H1 (cell line): ENCODE results near the gene GRIFIN. TPM values are rescaled to one million over a fixed set of nuclear protein-coding genes. Genes with fewer than 3 reads are reported as not detected.
A peak's percentile ranks its signal among the peaks of the same experiment; 100 is the strongest.

Experiments
- CTCF ChIA-PET: fragments of 300-600 bp; sonication (Branson Sonifier 250); formaldehyde crosslinking; loops from one replicate; lab custom pipeline; 2021; ENCODE audit not compliant: partially characterized antibody; lab: Charles Lee
- POLR2A ChIA-PET: fragments of 300-600 bp; sonication (Branson Sonifier 250); formaldehyde crosslinking; loops from one replicate; lab custom pipeline; 2021; ENCODE audit warnings: inconsistent platforms; ENCODE audit not compliant: partially characterized antibody; lab: Charles Lee
- DNase-seq, 2 experiments: peaks; one replicate each; pipeline versions ENCODE4 v3.0.0 to v3.0.0-alpha.2; 2010 to 2022; ENCODE audit warnings: low spot score in 2 of 2, low read depth in 1 of 2, mixed read lengths in 1 of 2
- FAIRE-seq: peaks from 2 replicates; lab custom pipeline; 2011; peaks lifted over from hg19 to GRCh38; lab: Jason Lieb, UNC
- H2AFZ ChIP-seq: 2 replicates; pipeline ENCODE4 v1.8.1; 2012; ENCODE audit warnings: low read length, inconsistent platforms
- H2AK5ac ChIP-seq: 2 replicates; pipeline ENCODE4 v1.6.1; 2013; ENCODE audit warnings: low read depth, low read length
- H2BK120ac ChIP-seq: replicated peaks from 2 replicates; pipeline ENCODE3; 2013; ENCODE audit warnings: low read depth, low read length, inconsistent platforms
- H2BK12ac ChIP-seq: 2 replicates; pipeline ENCODE4 v1.6.1; 2013; ENCODE audit warnings: low read depth, low read length
- H2BK15ac ChIP-seq: 2 replicates; pipeline ENCODE4 v1.6.1; 2013; ENCODE audit warnings: low read length
- H2BK20ac ChIP-seq: 2 replicates; pipeline ENCODE4 v1.6.1; 2013; ENCODE audit warnings: low read length
- H2BK5ac ChIP-seq: 2 replicates; pipeline ENCODE4 v1.6.1; 2013; ENCODE audit warnings: low read depth, low read length
- H3K14ac ChIP-seq: 2 replicates; pipeline ENCODE4 v1.6.1; 2013; ENCODE audit warnings: inconsistent platforms; ENCODE audit not compliant: insufficient read length
- H3K18ac ChIP-seq: 2 replicates; pipeline ENCODE4 v1.6.1; 2013; ENCODE audit warnings: low read length; ENCODE audit errors: extremely low read depth
- H3K23ac ChIP-seq: 2 replicates; pipeline ENCODE4 v1.6.1; 2013; ENCODE audit warnings: inconsistent platforms; ENCODE audit not compliant: insufficient read length
- H3K23me2 ChIP-seq: 2 replicates; pipeline ENCODE4 v1.6.1; 2013; ENCODE audit warnings: low read depth, low read length
- H3K27ac ChIP-seq: 2 replicates; pipeline ENCODE4 v1.6.1; 2011; ENCODE audit warnings: low read depth, low read length, inconsistent platforms
- H3K27me3 ChIP-seq, 4 experiments: replicated peaks in 1 of 4; 1 replicate in 1 of 4; 2 replicates in 3 of 4; pipeline versions ENCODE4 v1.6.1 to v1.8.1; 2011 to 2013; ENCODE audit warnings: low read length in 3 of 4, mild to moderate bottlenecking in 3 of 4, inconsistent platforms in 2 of 4, mixed read lengths in 2 of 4, moderate library complexity in 1 of 4; ENCODE audit not compliant: control insufficient read depth in 3 of 4, insufficient read depth in 3 of 4; ENCODE audit errors: extremely low read depth in 1 of 4
- H3K36me3 ChIP-seq, 4 experiments: 2 replicates each; pipeline versions ENCODE4 v1.6.1 to v1.8.1; 2011 to 2013; ENCODE audit warnings: mild to moderate bottlenecking in 4 of 4, low read length in 3 of 4, moderate library complexity in 2 of 4, control low read depth in 1 of 4, inconsistent platforms in 1 of 4; ENCODE audit not compliant: insufficient read depth in 4 of 4, control insufficient read depth in 2 of 4
- H3K4ac ChIP-seq: replicated peaks from 2 replicates; pipeline ENCODE3; 2013; ENCODE audit warnings: low read length, low read depth, mixed read lengths, inconsistent platforms; ENCODE audit not compliant: insufficient read length
- H3K4me1 ChIP-seq, 4 experiments: replicated peaks in 1 of 4; 1 replicate in 1 of 4; 2 replicates in 3 of 4; pipeline versions ENCODE4 v1.6.1 to v1.8.1; 2011 to 2013; ENCODE audit warnings: low read length in 3 of 4, inconsistent platforms in 2 of 4, mixed read lengths in 1 of 4; ENCODE audit not compliant: insufficient read depth in 4 of 4, control insufficient read depth in 3 of 4
- H3K4me2 ChIP-seq, 2 experiments: 2 replicates each; pipeline versions ENCODE4 v1.6.1 to v1.8.1; 2011 to 2013; ENCODE audit warnings: low read depth in 2 of 2, low read length in 2 of 2, control low read depth in 1 of 2, inconsistent platforms in 1 of 2, mild to moderate bottlenecking in 1 of 2; ENCODE audit not compliant: insufficient read depth in 1 of 2
- H3K4me3 ChIP-seq, 4 experiments: fragments of 200-600, 300-600 bp in 1 of 4; sonication (generic), shearing (Covaris generic), sonication (Bioruptor Twin) in 1 of 4; 2 replicates each; pipeline versions ENCODE4 v1.5.1 to v1.8.1; 2011 to 2016; ENCODE audit warnings: low read length in 4 of 4, low read depth in 3 of 4, control low read depth in 2 of 4, inconsistent platforms in 2 of 4, mild to moderate bottlenecking in 2 of 4, mixed read lengths in 1 of 4, moderate library complexity in 1 of 4; ENCODE audit not compliant: insufficient read depth in 2 of 4; ENCODE audit errors: extremely low read depth in 1 of 4
- H3K56ac ChIP-seq: replicated peaks from 2 replicates; pipeline ENCODE3; 2013; ENCODE audit warnings: low read depth, mild to moderate bottlenecking, mixed read lengths, low read length, inconsistent platforms; ENCODE audit not compliant: insufficient read length
- H3K79me1 ChIP-seq: 2 replicates; pipeline ENCODE4 v1.6.1; 2013; ENCODE audit warnings: low read depth, low read length, control low read depth
- H3K79me2 ChIP-seq, 2 experiments: 2 replicates each; pipeline versions ENCODE4 v1.6.1 to v1.8.1; 2012 to 2013; ENCODE audit warnings: low read length in 2 of 2, mild to moderate bottlenecking in 2 of 2, inconsistent platforms in 1 of 2; ENCODE audit not compliant: insufficient read depth in 2 of 2, control insufficient read depth in 1 of 2
- H3K9ac ChIP-seq, 4 experiments: replicated peaks in 1 of 4; 1 replicate in 1 of 4; 2 replicates in 3 of 4; pipeline versions ENCODE4 v1.6.1 to v1.8.1; 2011 to 2013; ENCODE audit warnings: low read depth in 3 of 4, low read length in 3 of 4, control low read depth in 2 of 4, mild to moderate bottlenecking in 2 of 4, moderate library complexity in 2 of 4, inconsistent platforms in 1 of 4; ENCODE audit errors: extremely low read depth in 1 of 4
- H3K9me3 ChIP-seq, 2 experiments: 2 replicates each; pipeline versions ENCODE4 v1.6.1 to v1.8.1; 2012 to 2013; ENCODE audit warnings: mild to moderate bottlenecking in 2 of 2, moderate library complexity in 2 of 2, control low read depth in 1 of 2, inconsistent platforms in 1 of 2, low read depth in 1 of 2, low read length in 1 of 2, mixed read lengths in 1 of 2; ENCODE audit not compliant: insufficient read depth in 2 of 2
- H4K20me1 ChIP-seq, 2 experiments: replicated peaks in 1 of 2; 2 replicates each; pipeline versions ENCODE3 to v1.8.1; 2011 to 2013; ENCODE audit warnings: inconsistent platforms in 2 of 2, low read length in 2 of 2, mild to moderate bottlenecking in 1 of 2; ENCODE audit not compliant: insufficient read depth in 2 of 2, control insufficient read depth in 1 of 2
- H4K5ac ChIP-seq: 2 replicates; pipeline ENCODE4 v1.6.1; 2013; ENCODE audit warnings: low read length, low read depth, mixed read lengths, inconsistent platforms; ENCODE audit not compliant: insufficient read length
- H4K8ac ChIP-seq: 2 replicates; pipeline ENCODE4 v1.8.0; 2013; ENCODE audit warnings: mild to moderate bottlenecking, moderate library complexity, low read length, inconsistent platforms; ENCODE audit not compliant: insufficient read depth; ENCODE audit errors: extremely low read depth
- H4K91ac ChIP-seq: replicated peaks from 2 replicates; pipeline ENCODE3; 2013; ENCODE audit warnings: low read length, mixed read lengths, inconsistent platforms; ENCODE audit not compliant: insufficient read length
- HDAC2 ChIP-seq, 2 experiments: fragments of 300-600 bp in 1 of 2; sonication (generic) in 1 of 2; IDR thresholded peaks; 2 replicates each; pipeline ENCODE4 v1.6.1; 2011 to 2012; ENCODE audit warnings: low read depth in 2 of 2, low read length in 2 of 2, mild to moderate bottlenecking in 2 of 2, moderate library complexity in 2 of 2, borderline replicate concordance in 1 of 2, inconsistent platforms in 1 of 2
- KDM1A ChIP-seq: fragments of 200-600, 300-600 bp; sonication (generic); IDR thresholded peaks from 2 replicates; pipeline ENCODE4 v1.7.1; 2016; ENCODE audit warnings: mild to moderate bottlenecking, low read length, borderline replicate concordance
- whole genome bisulfite sequencing, 2 experiments: shearing (Covaris generic) in 1 of 2; methylation state at CpG; one replicate each; pipeline versions ENCODE4 v1.1.6 to v1.1.7; 2013 to 2015; ENCODE audit warnings: low lambda C conversion rate in 2 of 2, mixed read lengths in 2 of 2, inconsistent platforms in 1 of 2, low coverage in 1 of 2, missing lambda C conversion rate in 1 of 2; ENCODE audit not compliant: insufficient replicate concordance in 2 of 2, insufficient coverage in 1 of 2, insufficient read length in 1 of 2; ENCODE audit errors: extremely low coverage in 1 of 2, missing lambda C conversion rate in 1 of 2; 5-methylcytosine and 5-hydroxymethylcytosine counted together
- polyA plus RNA-seq, 7 experiments: library from polyadenylated mRNA; depleted of rRNA in 3 of 7; stranded (reverse) in 5 of 7; unstranded in 2 of 7; fragments of >200 nt in 5 of 7; fragments of 200-250 nt in 2 of 7; gene quantifications; 1 replicate in 5 of 7; 2 replicates in 1 of 7; 4 replicates in 1 of 7; pipeline versions ENCODE4 v1.2.1 to v1.2.3, GENCODE V29; 2011 to 2013; ENCODE audit warnings: missing spikeins in 2 of 7, mixed read lengths in 2 of 7
- total RNA-seq: library from RNA; stranded (reverse); fragmentation: NEBNext Ultra II Directional; extraction: Animal tissue kit (Norgen Biotek cat#: 25700); gene quantifications from 2 replicates; pipeline ENCODE4 v1.2.1, GENCODE V29; 2021

The GRIFIN gene
- total and polyA plus RNA-seq, 2 of the 8 experiments (the other 6 are each of a cell fraction or from before 2014, with no cell fraction given) = not detected

- no peaks in the 10 kb centered on the region for H3K79me2 ChIP-seq
- no peaks in the 10 kb centered on the region; a peak in 1 of 7 replicates for H3K27me3 ChIP-seq
- no peaks in the 10 kb centered on the region for H3K9me3 ChIP-seq
- no peak overlapping the region for H3K27ac ChIP-seq
- no peak overlapping the region; the same call in 1 of the 2 replicates for H4K8ac ChIP-seq
- H2BK15ac ChIP-seq = no peak overlapping the region
- no peak for FAIRE-seq
- 0 out of 2 replicates have a peak overlapping the region, but pooled peaks have one; percentile 48 for H2BK20ac ChIP-seq
- no peak overlapping the region for H3K56ac ChIP-seq
- no peak overlapping the region for H2AK5ac ChIP-seq
- H3K23ac ChIP-seq = no peak overlapping the region
- no peaks in the 10 kb centered on the region for H3K36me3 ChIP-seq
- CTCF ChIA-PET = interaction anchor here (1.1 to 1.9 kb wide), 7 partner anchors 12 to 161 kb away, joined by 3 to 5 read pairs (median 4); no protein-coding TSS in a partner anchor
- 84% methylated on average over 12 of the region's 13 CpGs; no CpG with 5 or more reads in 1 of the 2 experiments for WGBS, 2 experiments
- H3K18ac ChIP-seq = no peak overlapping the region
- no peak overlapping the region for H4K91ac ChIP-seq
- peak overlapping the region; percentile 29 for H2BK120ac ChIP-seq
- POLR2A ChIA-PET = interaction anchor here (0.9 to 4.6 kb wide), 3 partner anchors 11 to 16 kb away, joined by 4 to 19 read pairs (median 7); no protein-coding TSS in a partner anchor
- H2AFZ ChIP-seq = no peak overlapping the region
- H4K20me1 ChIP-seq = peaks cover 0 to 4% of the 10 kb centered on the region in 2 experiments
- no peak for TF ChIP-seq HDAC2 (IDR thresholded peaks at IDR 0.05; ENCODE audit: borderline replicate concordance in 1 of 2, low read depth in 2 of 2, low read length in 2 of 2)
- TF ChIP-seq KDM1A = peak; percentile 43; the same call in 1 of the 2 replicates
- peak overlapping the region; percentile 60; the same call in 1 of the 2 replicates for H2BK12ac ChIP-seq
- no peak overlapping the region for H2BK5ac ChIP-seq
- H3K4me1 ChIP-seq = peaks cover 0 to 11% (median 2%) of the 10 kb centered on the region in 4 experiments; a peak in 3 of 7 replicates
- H3K4me2 ChIP-seq = no peak overlapping the region
- H3K4me3 ChIP-seq = no peak overlapping the region
- H3K4ac ChIP-seq = no peak overlapping the region
- no peak overlapping the region for H3K9ac ChIP-seq
- H4K5ac ChIP-seq = no peak overlapping the region
- H3K79me1 ChIP-seq = no peaks in the 10 kb centered on the region
- H3K14ac ChIP-seq = no peak overlapping the region
- H3K23me2 ChIP-seq = peaks cover 12% of the 10 kb centered on the region; the same call in 1 of the 2 replicates
- DNase-seq = no peak
Observed at GRCh38 chr7:2510130-2510776, 34.1 kb upstream of the GRIFIN start.
